Measurements from ENCODE around the gene AMHR2. TPM values are rescaled to one million over a fixed set of nuclear protein-coding genes. Genes with fewer than 3 reads are reported as not detected.
"Not testable (repeated sequence)": the region's sequence is repeated elsewhere in the genome, so short reads cannot be mapped to it uniquely, and the experiment has no call there.

Gene AMHR2
- total and polyA plus RNA-seq, 2 donors: 0.05 to 0.14 TPM

GRCh38 chr12:53410951-53411350, 12.7 kb upstream of the AMHR2 start:
- H3K27ac ChIP-seq (ENCODE audit: low read depth in 1 of 2, low read length in 1 of 2): no peak overlapping the region
- H3K27me3 ChIP-seq (ENCODE audit: control insufficient read depth in 2 of 2, insufficient read depth in 1 of 2, low read length in 1 of 2): no peaks in the 10 kb centered on the region
- H3K9me3 ChIP-seq (ENCODE audit: control insufficient read depth in 2 of 2, insufficient read depth in 1 of 2, low read length in 1 of 2): no peaks in the 10 kb centered on the region
- no peak overlapping the region for H3K4me3 ChIP-seq (ENCODE audit: low read length in 2 of 2)
- no peak for DNase-seq (ENCODE audit: low read depth in 6 of 9, low spot score in 9 of 9)
- H3K4me1 ChIP-seq (ENCODE audit: control insufficient read depth in 2 of 2, insufficient read depth in 2 of 2, low read length in 2 of 2): peaks cover 0 to 8% of the 10 kb centered on the region in 2 donors
- 99% methylated on average over 5 of the region's 5 CpGs for WGBS
- H3K36me3 ChIP-seq (ENCODE audit: control insufficient read depth in 2 of 2, insufficient read depth in 2 of 2, low read length in 1 of 2): peaks cover 61 to 66% of the 10 kb centered on the region in 2 donors

- H3K27ac ChIP-seq (ENCODE audit: low read depth in 1 of 2, low read length in 1 of 2): no peak overlapping the region
- H3K27me3 ChIP-seq (ENCODE audit: control insufficient read depth in 2 of 2, insufficient read depth in 1 of 2, low read length in 1 of 2): no peaks in the 10 kb centered on the region
- peaks cover 40 to 47% of the 10 kb centered on the region in 2 donors for H3K36me3 ChIP-seq (ENCODE audit: control insufficient read depth in 2 of 2, insufficient read depth in 2 of 2, low read length in 1 of 2)
- no peak for DNase-seq (ENCODE audit: low read depth in 6 of 9, low spot score in 9 of 9)
- H3K4me1 ChIP-seq (ENCODE audit: control insufficient read depth in 2 of 2, insufficient read depth in 2 of 2, low read length in 2 of 2): peaks cover 0 to 13% of the 10 kb centered on the region in 2 donors
- WGBS: 84% methylated on average over 3 of the region's 3 CpGs
- H3K9me3 ChIP-seq (ENCODE audit: control insufficient read depth in 2 of 2, insufficient read depth in 1 of 2, low read length in 1 of 2): no peaks in the 10 kb centered on the region
- H3K4me3 ChIP-seq (ENCODE audit: low read length in 2 of 2): no peak overlapping the region
Measured at GRCh38 chr12:53413485-53414204, 10.0 kb upstream of the AMHR2 start.

GRCh38 chr12:53414756-53415417, 8.8 kb upstream of the AMHR2 start:
- Histone ChIP-seq H3K9me3 (ENCODE audit: control insufficient read depth in 2 of 2, insufficient read depth in 1 of 2, low read length in 1 of 2) (no peaks in the 10 kb centered on the region), H3K27ac (ENCODE audit: low read depth in 1 of 2, low read length in 1 of 2) (peak overlapping the region; percentile 15 to 39), H3K36me3 (ENCODE audit: control insufficient read depth in 2 of 2, insufficient read depth in 2 of 2, low read length in 1 of 2) (peaks cover 27 to 35% of the 10 kb centered on the region in 2 donors), H3K4me3 (ENCODE audit: low read length in 2 of 2) (no peak overlapping the region), H3K27me3 (ENCODE audit: control insufficient read depth in 2 of 2, insufficient read depth in 1 of 2, low read length in 1 of 2) (no peaks in the 10 kb centered on the region), H3K4me1 (ENCODE audit: control insufficient read depth in 2 of 2, insufficient read depth in 2 of 2, low read length in 2 of 2) (peaks cover 0 to 13% of the 10 kb centered on the region in 2 donors)
- no peak for DNase-seq (ENCODE audit: low read depth in 6 of 9, low spot score in 9 of 9)
- WGBS: 78% methylated on average over 3 of the region's 3 CpGs

- not testable (repeated sequence) for H3K9me3 ChIP-seq (ENCODE audit: control insufficient read depth in 2 of 2, insufficient read depth in 1 of 2, low read length in 1 of 2); H3K27me3 ChIP-seq (ENCODE audit: control insufficient read depth in 2 of 2, insufficient read depth in 1 of 2, low read length in 1 of 2); DNase-seq (ENCODE audit: low read depth in 6 of 9, low spot score in 9 of 9); H3K4me3 ChIP-seq (ENCODE audit: low read length in 2 of 2); H3K27ac ChIP-seq (ENCODE audit: low read depth in 1 of 2, low read length in 1 of 2)
- Histone ChIP-seq H3K4me1 (ENCODE audit: control insufficient read depth in 2 of 2, insufficient read depth in 2 of 2, low read length in 2 of 2) (peaks cover 0 to 13% of the 10 kb centered on the region in 2 donors), H3K36me3 (ENCODE audit: control insufficient read depth in 2 of 2, insufficient read depth in 2 of 2, low read length in 1 of 2) (peaks cover 17 to 28% of the 10 kb centered on the region in 2 donors)
- 94% methylated on average over 2 of the region's 2 CpGs for WGBS
Measured at GRCh38 chr12:53415752-53416389, 7.8 kb upstream of the AMHR2 start.

DNA sequence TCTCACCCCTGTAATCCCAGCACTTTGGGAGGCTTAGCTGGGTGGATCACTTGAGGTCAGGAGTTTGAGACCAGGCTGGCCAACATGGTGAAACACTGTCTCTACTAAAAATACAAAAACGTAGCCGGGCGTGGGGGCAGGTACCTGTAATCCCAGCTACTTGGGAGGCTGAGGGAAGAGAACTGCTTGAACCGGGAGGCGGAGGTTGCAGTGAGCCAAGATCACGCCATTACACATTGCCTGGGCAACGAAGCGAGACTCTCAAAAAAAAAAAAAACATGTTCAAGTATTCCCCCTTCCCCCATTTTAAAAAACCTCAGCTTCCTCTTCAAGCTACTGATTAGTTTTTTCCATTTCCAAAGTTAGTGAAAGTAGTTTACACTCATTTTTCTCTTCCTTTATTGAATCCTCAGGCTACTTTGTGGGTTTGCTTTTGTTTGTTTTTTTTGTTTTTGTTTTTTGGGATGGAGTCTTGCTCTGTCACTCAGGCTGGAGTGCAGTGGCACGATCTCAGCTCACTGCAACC, 6.3 kb upstream of the AMHR2 start:
- Histone ChIP-seq H3K36me3 (ENCODE audit: control insufficient read depth in 2 of 2, insufficient read depth in 2 of 2, low read length in 1 of 2) (peaks cover 3 to 14% of the 10 kb centered on the region in 2 donors), H3K4me1 (ENCODE audit: control insufficient read depth in 2 of 2, insufficient read depth in 2 of 2, low read length in 2 of 2) (peaks cover 3 to 18% of the 10 kb centered on the region in 2 donors)
- not testable (repeated sequence) for H3K4me3 ChIP-seq (ENCODE audit: low read length in 2 of 2); H3K9me3 ChIP-seq (ENCODE audit: control insufficient read depth in 2 of 2, insufficient read depth in 1 of 2, low read length in 1 of 2); H3K27ac ChIP-seq (ENCODE audit: low read depth in 1 of 2, low read length in 1 of 2); H3K27me3 ChIP-seq (ENCODE audit: control insufficient read depth in 2 of 2, insufficient read depth in 1 of 2, low read length in 1 of 2)
- WGBS: 53% methylated on average over 9 of the region's 9 CpGs
- peak in 2 of 9 donors; percentile 11 to 44 for DNase-seq (ENCODE audit: low read depth in 6 of 9, low spot score in 9 of 9)

DNA sequence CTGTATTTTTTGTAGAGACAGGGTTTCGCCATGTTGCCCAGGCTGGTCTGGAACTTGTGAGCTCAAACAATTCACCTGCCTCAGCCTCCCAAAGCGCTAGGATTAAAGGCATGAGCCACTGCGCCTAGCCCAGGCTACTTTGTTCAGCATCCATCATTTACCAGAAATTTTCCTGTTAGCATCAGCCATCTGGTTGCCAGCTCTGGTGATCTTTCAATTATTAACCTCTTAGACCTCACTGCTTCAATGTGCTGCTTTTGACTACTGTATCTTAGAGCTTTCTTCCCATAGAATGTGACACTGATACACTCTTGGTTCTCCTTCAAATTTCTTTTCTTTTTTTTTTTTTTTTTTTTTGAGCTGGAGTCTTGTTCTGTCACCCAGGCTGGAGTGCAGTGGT, 5.4 kb upstream of the AMHR2 start:
- H3K36me3 ChIP-seq (ENCODE audit: control insufficient read depth in 2 of 2, insufficient read depth in 2 of 2, low read length in 1 of 2): peaks cover 0 to 6% of the 10 kb centered on the region in 2 donors
- H3K4me3 ChIP-seq (ENCODE audit: low read length in 2 of 2): no peak overlapping the region
- WGBS: 99% methylated on average over 3 of the region's 3 CpGs
- peaks cover 3 to 18% of the 10 kb centered on the region in 2 donors for H3K4me1 ChIP-seq (ENCODE audit: control insufficient read depth in 2 of 2, insufficient read depth in 2 of 2, low read length in 2 of 2)
- no peaks in the 10 kb centered on the region for H3K9me3 ChIP-seq (ENCODE audit: control insufficient read depth in 2 of 2, insufficient read depth in 1 of 2, low read length in 1 of 2)
- no peak for DNase-seq (ENCODE audit: low read depth in 6 of 9, low spot score in 9 of 9)
- H3K27ac ChIP-seq (ENCODE audit: low read depth in 1 of 2, low read length in 1 of 2): no peak overlapping the region
- no peaks in the 10 kb centered on the region for H3K27me3 ChIP-seq (ENCODE audit: control insufficient read depth in 2 of 2, insufficient read depth in 1 of 2, low read length in 1 of 2)

DNA sequence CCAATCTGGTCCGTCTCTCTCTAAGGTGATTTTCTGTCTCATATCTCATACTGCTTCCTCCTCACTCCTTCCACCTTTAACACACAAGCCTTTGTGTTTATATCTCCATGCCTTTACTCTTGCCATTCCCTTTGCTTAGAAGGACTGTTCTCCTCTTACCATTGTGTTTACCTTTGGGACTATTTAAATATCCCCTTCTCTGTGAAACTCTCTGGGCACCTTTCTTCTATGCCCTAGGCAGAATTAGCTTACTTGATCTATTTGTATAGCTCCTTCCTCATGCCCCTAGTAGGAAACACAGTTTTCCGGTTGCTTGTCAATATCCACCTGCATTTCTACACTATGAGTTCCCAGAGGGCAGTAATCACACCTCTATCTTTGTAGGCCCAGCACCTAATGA, 3.9 kb upstream of the AMHR2 start:
- no peak for DNase-seq (ENCODE audit: low read depth in 6 of 9, low spot score in 9 of 9)
- H3K4me1 ChIP-seq (ENCODE audit: control insufficient read depth in 2 of 2, insufficient read depth in 2 of 2, low read length in 2 of 2): peaks cover 3 to 18% of the 10 kb centered on the region in 2 donors
- H3K36me3 ChIP-seq (ENCODE audit: control insufficient read depth in 2 of 2, insufficient read depth in 2 of 2, low read length in 1 of 2): no peaks in the 10 kb centered on the region
- no peak overlapping the region for H3K4me3 ChIP-seq (ENCODE audit: low read length in 2 of 2)
- H3K9me3 ChIP-seq (ENCODE audit: control insufficient read depth in 2 of 2, insufficient read depth in 1 of 2, low read length in 1 of 2): no peaks in the 10 kb centered on the region
- H3K27me3 ChIP-seq (ENCODE audit: control insufficient read depth in 2 of 2, insufficient read depth in 1 of 2, low read length in 1 of 2): no peaks in the 10 kb centered on the region
- 97% methylated on average over 2 of the region's 2 CpGs for WGBS
- H3K27ac ChIP-seq (ENCODE audit: low read depth in 1 of 2, low read length in 1 of 2): no peak overlapping the region

- not testable (repeated sequence) for H3K27me3 ChIP-seq (ENCODE audit: control insufficient read depth in 2 of 2, insufficient read depth in 1 of 2, low read length in 1 of 2); H3K36me3 ChIP-seq (ENCODE audit: control insufficient read depth in 2 of 2, insufficient read depth in 2 of 2, low read length in 1 of 2); H3K9me3 ChIP-seq (ENCODE audit: control insufficient read depth in 2 of 2, insufficient read depth in 1 of 2, low read length in 1 of 2); DNase-seq (ENCODE audit: low read depth in 6 of 9, low spot score in 9 of 9); H3K4me1 ChIP-seq (ENCODE audit: control insufficient read depth in 2 of 2, insufficient read depth in 2 of 2, low read length in 2 of 2); H3K27ac ChIP-seq (ENCODE audit: low read depth in 1 of 2, low read length in 1 of 2); H3K4me3 ChIP-seq (ENCODE audit: low read length in 2 of 2)
- WGBS: 98% methylated on average over 12 of the region's 12 CpGs
Measured at GRCh38 chr12:53422247-53422646, 1.4 kb upstream of the AMHR2 start.

Data from thymus (tissue), 11 donors.